GM18867 (cell line): ENCODE measurements around the gene SLC28A3.

Experiments
- ATAC-seq: cut with Tn5 transposase; IDR thresholded peaks from one replicate; pipeline ENCODE4 v1.9.1; 2021; ENCODE audit warnings: mild to moderate bottlenecking, moderate library complexity; ENCODE audit not compliant: unreplicated experiment

Gene SLC28A3

GRCh38 chr9:84255696-84256095 lies 84.9 kb downstream of the SLC28A3 start:
- no peak for ATAC-seq

- ATAC-seq = no peak
Observed at GRCh38 chr9:84254972-84255371, 85.6 kb downstream of the SLC28A3 start.

GRCh38 chr9:84251921-84252320 lies 88.6 kb downstream of the SLC28A3 start:
- no peak for ATAC-seq

- ATAC-seq = no peak
Observed at GRCh38 chr9:84241817-84242373, 98.7 kb downstream of the SLC28A3 start.

- no peak for ATAC-seq
Observed at GRCh38 chr9:84239343-84239742, 101.2 kb downstream of the SLC28A3 start.

- ATAC-seq = no peak
Observed at GRCh38 chr9:84238652-84239051, 101.9 kb downstream of the SLC28A3 start.

GRCh38 chr9:84235511-84235910 lies 105.0 kb downstream of the SLC28A3 start:
- no peak for ATAC-seq

- no peak for ATAC-seq
Observed at GRCh38 chr9:84230355-84231145, 110.0 kb downstream of the SLC28A3 start.

GRCh38 chr9:84229191-84229590 lies 111.4 kb downstream of the SLC28A3 start:
- ATAC-seq = no peak

- ATAC-seq = no peak
Observed at GRCh38 chr9:84228130-84228720, 112.3 kb downstream of the SLC28A3 start.

- no peak for ATAC-seq
Observed at GRCh38 chr9:84226126-84226525, 114.4 kb downstream of the SLC28A3 start.
